Neural cell (in vitro differentiated cells): ENCODE data around the gene HEPACAM.

Source experiments
- CTCF ChIP-seq: fragments of 450-650 bp; IDR thresholded peaks from 2 replicates; pipeline ENCODE4 v1.5.1; 2014; ENCODE audit warnings: antibody characterized with exemption, mild to moderate bottlenecking, moderate library complexity; ENCODE audit not compliant: poor library complexity, severe bottlenecking
- EP300 ChIP-seq: fragments of 450-650 bp; conservative IDR thresholded peaks from 2 replicates; pipeline ENCODE4 v1.6.1; 2014; ENCODE audit warnings: antibody characterized with exemption, mild to moderate bottlenecking, moderate library complexity; ENCODE audit not compliant: poor library complexity, severe bottlenecking
- EZH2 ChIP-seq: fragments of 200-600, 300-800 bp; shearing (Covaris generic), sonication (generic); IDR thresholded peaks from 2 replicates; pipeline ENCODE4 v1.6.1; 2014; ENCODE audit warnings: antibody characterized with exemption, low read length, borderline replicate concordance, mild to moderate bottlenecking; ENCODE audit not compliant: insufficient read depth, poor library complexity, severe bottlenecking
- TAF1 ChIP-seq: IDR thresholded peaks from 2 replicates; pipeline ENCODE4 v1.6.1; 2012; ENCODE audit warnings: low read depth

DNA sequence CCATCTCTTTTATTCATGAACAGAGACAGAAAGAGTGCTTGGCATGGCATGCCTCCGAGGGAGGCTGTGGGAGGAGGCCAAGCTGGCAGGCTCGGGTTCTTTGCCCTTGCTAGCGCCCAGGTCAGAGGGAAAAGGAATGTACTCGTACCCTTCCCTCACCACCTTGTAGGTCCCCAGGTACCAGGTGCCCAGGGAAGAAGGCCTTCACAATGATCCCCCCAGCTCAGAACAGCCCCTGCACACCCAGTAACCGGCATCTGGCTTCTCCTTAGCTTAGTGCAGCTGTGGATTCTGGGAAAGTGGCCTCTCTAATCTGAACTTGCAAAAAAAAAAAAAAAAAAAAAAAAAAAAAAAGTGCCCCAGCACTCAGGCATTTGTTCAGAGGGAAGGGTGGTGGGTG lies 15.5 kb downstream of the HEPACAM start:
- TF ChIP-seq EP300 (no peak), CTCF (no peak), TAF1 (no peak), EZH2 (no peak)
